ENCODE data around the gene GNA12.
"Not testable (repeated sequence)": the region's sequence is repeated elsewhere in the genome, so short reads cannot be mapped to it uniquely, and the experiment has no call there.

Gene GNA12

DNA sequence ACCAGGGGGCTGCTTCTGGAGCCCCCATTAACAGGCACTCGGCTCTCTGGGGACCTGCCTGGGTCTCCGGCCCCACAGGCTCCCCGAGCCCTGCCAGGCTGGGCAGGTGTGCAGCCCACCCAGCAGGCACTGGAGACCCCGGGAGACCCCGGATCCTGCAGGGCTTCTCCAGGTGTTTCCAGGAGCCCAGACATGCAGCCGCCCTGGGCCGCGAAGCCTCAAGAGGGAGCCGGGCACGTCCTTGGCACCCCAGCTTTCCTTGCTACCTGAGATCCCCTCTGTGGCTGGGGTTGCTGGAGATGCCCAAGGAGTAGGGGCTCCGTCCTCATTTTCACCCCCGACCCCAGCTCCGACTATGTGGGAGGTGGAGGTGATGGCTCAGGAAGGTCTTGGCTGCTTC, 163.9 kb downstream of the GNA12 start:
- H3K4me1 ChIP-seq (ENCODE audit: control insufficient read depth, insufficient read depth, low read length), result no peaks in the 10 kb centered on the region
- no peak overlapping the region for H3K9ac ChIP-seq (ENCODE audit: low read length)
- H3K4me3 ChIP-seq (ENCODE audit: low read length), result no peak overlapping the region
- peaks cover 9% of the 10 kb centered on the region for H3K27me3 ChIP-seq (ENCODE audit: control insufficient read depth, insufficient read depth, low read length)
- H3K27ac ChIP-seq (ENCODE audit: low read depth, low read length), result no peak overlapping the region
- no peaks in the 10 kb centered on the region for H3K36me3 ChIP-seq (ENCODE audit: control insufficient read depth, insufficient read depth, low read length)

DNA sequence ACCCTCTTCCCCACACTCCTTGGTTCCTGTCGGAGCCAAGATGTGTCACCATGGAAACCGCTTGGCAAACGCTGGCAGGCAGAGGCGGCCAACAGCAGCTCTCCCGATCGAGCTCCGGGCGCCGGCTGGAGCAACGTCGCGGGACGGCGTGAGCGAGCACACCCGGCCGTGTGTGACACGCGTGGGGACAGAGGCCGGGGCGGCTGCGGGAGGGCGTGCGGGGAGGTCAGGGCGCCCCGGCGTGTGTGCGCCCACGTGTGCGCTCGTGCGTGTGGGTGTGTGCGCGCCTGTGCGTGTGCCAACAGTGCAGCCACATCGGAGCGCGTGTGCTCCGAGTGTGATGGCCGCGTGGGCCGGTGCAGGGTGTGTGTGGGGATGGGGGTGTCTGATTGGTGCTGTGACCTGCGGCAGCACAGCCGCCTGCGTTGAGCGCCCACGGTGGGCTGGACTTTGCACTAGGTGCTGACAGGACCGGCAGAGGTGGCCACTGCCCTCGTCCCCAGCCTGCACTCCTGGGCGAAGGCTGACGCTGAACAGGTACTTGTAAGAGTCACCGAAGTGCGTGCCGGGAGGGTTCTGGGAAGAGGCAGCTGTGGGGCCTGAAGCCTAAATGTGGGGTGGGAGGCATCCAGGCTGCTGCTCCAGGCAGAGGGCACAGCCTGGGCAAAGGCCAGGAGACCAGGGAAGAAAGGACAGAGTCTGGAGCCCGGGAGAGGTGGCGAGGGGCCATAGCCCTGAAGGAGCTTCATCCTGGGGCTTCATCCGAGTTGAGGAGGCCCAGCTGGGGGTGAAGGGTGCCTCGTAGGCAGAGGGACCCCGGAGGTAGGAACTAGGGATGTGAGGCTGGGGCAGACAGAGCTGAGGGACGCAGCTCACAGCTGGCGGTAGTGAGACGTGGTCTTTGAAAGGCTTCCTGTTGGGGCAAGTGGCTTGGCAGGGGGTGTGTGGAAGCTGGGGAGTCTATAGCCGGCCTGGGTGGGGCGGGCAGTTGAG, 164.7 kb downstream of the GNA12 start:
- H3K9ac ChIP-seq (ENCODE audit: low read length); H3K36me3 ChIP-seq (ENCODE audit: control insufficient read depth, insufficient read depth, low read length); H3K4me3 ChIP-seq (ENCODE audit: low read length); H3K27ac ChIP-seq (ENCODE audit: low read depth, low read length); H3K4me1 ChIP-seq (ENCODE audit: control insufficient read depth, insufficient read depth, low read length); H3K27me3 ChIP-seq (ENCODE audit: control insufficient read depth, insufficient read depth, low read length): not testable (repeated sequence)

DNA sequence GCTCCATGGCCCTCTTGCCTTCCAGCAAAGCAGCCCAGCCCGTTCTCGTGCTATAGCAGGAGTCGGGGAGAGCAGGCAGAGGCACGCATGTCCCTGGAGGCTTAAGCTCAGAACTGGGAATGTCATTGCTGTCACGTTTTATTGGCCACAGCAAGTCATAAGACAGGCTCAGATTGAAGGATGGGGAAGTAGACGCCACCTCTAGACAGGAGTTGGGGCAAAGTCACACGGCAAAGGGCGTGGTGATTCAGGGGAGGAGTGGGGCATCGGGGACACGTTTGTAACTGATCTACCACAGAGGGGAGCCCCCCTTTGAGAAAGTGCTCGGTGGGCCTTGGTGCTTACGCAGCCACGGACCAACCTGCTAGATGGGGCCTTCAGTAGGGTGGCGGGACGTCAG, 165.7 kb downstream of the GNA12 start:
- not testable (repeated sequence) for H3K27me3 ChIP-seq (ENCODE audit: control insufficient read depth, insufficient read depth, low read length); H3K4me1 ChIP-seq (ENCODE audit: control insufficient read depth, insufficient read depth, low read length); H3K9ac ChIP-seq (ENCODE audit: low read length); H3K27ac ChIP-seq (ENCODE audit: low read depth, low read length); H3K36me3 ChIP-seq (ENCODE audit: control insufficient read depth, insufficient read depth, low read length); H3K4me3 ChIP-seq (ENCODE audit: low read length)
